ENCODE measurements around the gene ADGRG3.
A peak's percentile ranks its signal among the peaks of the same experiment; 100 is the strongest.

Gene ADGRG3

GRCh38 chr16:57646388-57647039, 21.6 kb upstream of the ADGRG3 start:
- no peak for DNase-seq

GRCh38 chr16:57647136-57647875, 20.8 kb upstream of the ADGRG3 start:
- no peak for DNase-seq

- no peak for DNase-seq
Measured at GRCh38 chr16:57648125-57648524, 20.0 kb upstream of the ADGRG3 start.

- peak; percentile 12 to 68 for DNase-seq
Measured at GRCh38 chr16:57648581-57649442, 19.3 kb upstream of the ADGRG3 start.

GRCh38 chr16:57649443-57649751, 18.7 kb upstream of the ADGRG3 start:
- no peak for DNase-seq

- DNase-seq, result no peak
Measured at GRCh38 chr16:57649846-57650245, 18.3 kb upstream of the ADGRG3 start.

- no peak for DNase-seq
Measured at GRCh38 chr16:57651344-57652333, 16.5 kb upstream of the ADGRG3 start.

GRCh38 chr16:57652695-57653471, 15.2 kb upstream of the ADGRG3 start:
- DNase-seq, result no peak

GRCh38 chr16:57653936-57654335, 14.2 kb upstream of the ADGRG3 start:
- DNase-seq, result no peak

GRCh38 chr16:57656342-57656955, 11.7 kb upstream of the ADGRG3 start:
- no peak for DNase-seq

GRCh38 chr16:57657228-57657627, 10.9 kb upstream of the ADGRG3 start:
- DNase-seq, result no peak

GRCh38 chr16:57658130-57658877, 9.8 kb upstream of the ADGRG3 start:
- no peak for DNase-seq

GRCh38 chr16:57658878-57659674, 9.0 kb upstream of the ADGRG3 start:
- DNase-seq, result no peak

GRCh38 chr16:57660715-57661463, 7.2 kb upstream of the ADGRG3 start:
- DNase-seq, result no peak

GRCh38 chr16:57661510-57661909, 6.6 kb upstream of the ADGRG3 start:
- DNase-seq, result no peak

GRCh38 chr16:57661936-57662906, 5.9 kb upstream of the ADGRG3 start:
- DNase-seq, result no peak

GRCh38 chr16:57663436-57663835, 4.7 kb upstream of the ADGRG3 start:
- DNase-seq, result no peak

All from NCI-H446 (cell line).